WTC11 (cell line): Measurements from ENCODE around the gene NAT16. TPM values are rescaled to one million over a fixed set of nuclear protein-coding genes. Genes with fewer than 3 reads are reported as not detected.

Source experiments
- ATAC-seq: fragments of 200-7000 bp; cut with Tn5 transposase; 2 replicates; pipeline ENCODE4 v1.10.0; 2021; ENCODE audit warnings: mild to moderate bottlenecking, moderate library complexity
- CTCF ChIA-PET: fragments of 300-600 bp; sonication (Branson Sonifier 250); formaldehyde crosslinking; loops from one replicate; lab custom pipeline; 2021; ENCODE audit warnings: antibody characterized with exemption; lab: Charles Lee
- POLR2A ChIA-PET: fragments of 350-600 bp; sonication (Branson Sonifier 250); formaldehyde crosslinking; loops from one replicate; lab custom pipeline; 2021; ENCODE audit warnings: antibody characterized with exemption; lab: Charles Lee
- DNase-seq: peaks from one replicate; pipeline ENCODE4 v3.0.0; 2021; ENCODE audit warnings: low spot score
- H3K27ac Mint-ChIP-seq: 2 replicates; pipeline ENCODE4 v1.8.0; 2021; ENCODE audit warnings: mixed read lengths
- H3K27me3 Mint-ChIP-seq: 2 replicates; pipeline ENCODE4 v1.8.0; 2021; ENCODE audit warnings: low read depth, mild to moderate bottlenecking, moderate library complexity, mixed read lengths
- H3K36me3 Mint-ChIP-seq: 2 replicates; pipeline ENCODE4 v1.8.0; 2021; ENCODE audit warnings: mixed read lengths
- H3K4me1 Mint-ChIP-seq: 2 replicates; pipeline ENCODE4 v1.8.0; 2022; ENCODE audit warnings: mixed read lengths
- H3K4me3 Mint-ChIP-seq: 2 replicates; pipeline ENCODE4 v1.8.0; 2021; ENCODE audit warnings: mild to moderate bottlenecking, moderate library complexity, mixed read lengths
- H3K9me3 Mint-ChIP-seq: 2 replicates; pipeline ENCODE4 v1.8.0; 2021; ENCODE audit warnings: mixed read lengths
- CTCF ChIP-seq: fragments of 200-600 bp; IDR thresholded peaks from 2 replicates; pipeline ENCODE4 v1.8.0; 2022; ENCODE audit warnings: antibody characterized with exemption
- E2F4 ChIP-seq: sonication (generic); formaldehyde crosslinking; IDR thresholded peaks from 2 replicates; pipeline ENCODE4 v1.8.1; 2022; ENCODE audit warnings: low read depth, mild to moderate bottlenecking, moderate library complexity, missing genetic modification reagents, borderline replicate concordance
- ELF4 ChIP-seq: sonication (generic); formaldehyde crosslinking; IDR thresholded peaks from 2 replicates; pipeline ENCODE4 v1.8.1; 2022; ENCODE audit warnings: low read depth, mild to moderate bottlenecking, moderate library complexity, missing genetic modification reagents
- FOXP4 ChIP-seq: sonication (generic); formaldehyde crosslinking; IDR thresholded peaks from 2 replicates; pipeline ENCODE4 v1.8.0; 2022; ENCODE audit warnings: mild to moderate bottlenecking, missing genetic modification reagents
- MAX ChIP-seq: sonication (generic); formaldehyde crosslinking; IDR thresholded peaks from 2 replicates; pipeline ENCODE4 v1.8.0; 2022; ENCODE audit warnings: mild to moderate bottlenecking, missing genetic modification reagents
- MXD4 ChIP-seq: fragments of 250-450 bp; sonication (Bioruptor Pico); IDR thresholded peaks from 2 replicates; pipeline ENCODE4 v1.8.0; 2021; ENCODE audit warnings: mild to moderate bottlenecking, moderate library complexity, borderline replicate concordance
- MYBL2 ChIP-seq: sonication (generic); formaldehyde crosslinking; IDR thresholded peaks from 2 replicates; pipeline ENCODE4 v1.8.1; 2023; ENCODE audit warnings: mild to moderate bottlenecking, moderate library complexity, missing genetic modification reagents
- PREB ChIP-seq: sonication (generic); formaldehyde crosslinking; IDR thresholded peaks from 2 replicates; pipeline ENCODE4 v1.8.1; 2022; ENCODE audit warnings: mild to moderate bottlenecking, missing genetic modification reagents, moderate library complexity, borderline replicate concordance
- SMAD4 ChIP-seq: sonication (generic); formaldehyde crosslinking; IDR thresholded peaks from 2 replicates; pipeline ENCODE4 v1.8.0; 2022; ENCODE audit warnings: mild to moderate bottlenecking, missing genetic modification reagents
- TCF7 ChIP-seq: sonication (generic); formaldehyde crosslinking; IDR thresholded peaks from 2 replicates; pipeline ENCODE4 v1.8.0; 2022; ENCODE audit warnings: mild to moderate bottlenecking, low read depth, missing genetic modification reagents, moderate library complexity
- TEAD4 ChIP-seq: sonication (generic); formaldehyde crosslinking; IDR thresholded peaks from 2 replicates; pipeline ENCODE4 v1.8.0; 2022; ENCODE audit warnings: mild to moderate bottlenecking, missing genetic modification reagents
- ZMAT4 ChIP-seq: fragments of 250-450 bp; sonication (Bioruptor Pico); IDR thresholded peaks from 2 replicates; pipeline ENCODE4 v1.9.0; 2021; ENCODE audit warnings: mild to moderate bottlenecking
- ZNF138 ChIP-seq: sonication (generic); formaldehyde crosslinking; conservative IDR thresholded peaks from 2 replicates; pipeline ENCODE4 v1.8.1; 2022; ENCODE audit warnings: mild to moderate bottlenecking, moderate library complexity, missing genetic modification reagents
- ZNF232 ChIP-seq: sonication (generic); formaldehyde crosslinking; IDR thresholded peaks from 2 replicates; pipeline ENCODE4 v1.8.0; 2022; ENCODE audit warnings: mild to moderate bottlenecking, missing genetic modification reagents
- ZNF281 ChIP-seq: sonication (generic); formaldehyde crosslinking; IDR thresholded peaks from 2 replicates; pipeline ENCODE4 v1.8.0; 2023; ENCODE audit warnings: mild to moderate bottlenecking, missing genetic modification reagents
- ZNF317 ChIP-seq: sonication (generic); formaldehyde crosslinking; IDR thresholded peaks from 2 replicates; pipeline ENCODE4 v1.8.1; 2023; ENCODE audit warnings: low read depth, mild to moderate bottlenecking, moderate library complexity, missing genetic modification reagents, borderline replicate concordance
- ZNF425 ChIP-seq: fragments of 250-450 bp; sonication (Bioruptor Pico); conservative IDR thresholded peaks from 2 replicates; pipeline ENCODE4 v1.9.0; 2021; ENCODE audit warnings: mild to moderate bottlenecking
- ZNF532 ChIP-seq: fragments of 250-450 bp; sonication (Bioruptor Pico); IDR thresholded peaks from 2 replicates; pipeline ENCODE4 v1.9.0; 2021; ENCODE audit warnings: mild to moderate bottlenecking, borderline replicate concordance
- total RNA-seq: library from RNA; stranded (reverse); gene quantifications from 3 replicates; pipeline ENCODE4 v1.2.3, GENCODE V29; 2021

The NAT16 gene
- total RNA-seq, 1 experiment from 2014 or later = 0.39 TPM

- Mint-ChIP-seq H3K36me3 (peaks cover 2% of the 10 kb centered on the region; the same call in 1 of the 2 replicates), H3K9me3 (0 out of 2 replicates have a peak, but pooled peaks cover 3% of the 10 kb centered on the region), H3K27me3 (peaks cover 18% of the 10 kb centered on the region), H3K27ac (peak within 1 kb of the TSS; percentile 37; the same call in 1 of the 2 replicates), H3K4me3 (peak within 1 kb of the TSS; percentile 80), H3K4me1 (peaks cover 28% of the 10 kb centered on the region)
- CTCF ChIA-PET = interaction anchor here (0.5 to 3.1 kb wide), 6 partner anchors 10 to 80 kb away, joined by 3 to 27 read pairs (median 4); partner anchors contain the start of genes PLOD3 and ZNHIT1
- ATAC-seq (peak; percentile 91), DNase-seq (peak; percentile 98)
- POLR2A ChIA-PET = interaction anchor here (1.0 kb wide), 1 partner anchor 22 kb away, joined by 3 read pairs; no protein-coding TSS in a partner anchor
- no peak for TF ChIP-seq ZNF425 (CRISPR knock-in tag)
- 0 out of 2 replicates have a peak, but pooled peaks have one; percentile 87 for TF ChIP-seq ZNF281 (CRISPR knock-in tag)
- peak; percentile 99 for TF ChIP-seq MAX (CRISPR knock-in tag)
- TF ChIP-seq E2F4 (CRISPR knock-in tag) = no peak
- no peak for TF ChIP-seq ZNF317 (CRISPR knock-in tag)
- no peak for TF ChIP-seq ZMAT4 (CRISPR knock-in tag)
- no peak for TF ChIP-seq ZNF532 (CRISPR knock-in tag)
- TF ChIP-seq CTCF = no peak
- no peak for TF ChIP-seq ELF4 (CRISPR knock-in tag)
- TF ChIP-seq ZNF232 (CRISPR knock-in tag) = peak; percentile 45; the same call in 1 of the 2 replicates
- peak; percentile 65; the same call in 1 of the 2 replicates for TF ChIP-seq PREB
- TF ChIP-seq ZNF138 = 0 out of 2 replicates have a peak, but pooled peaks have one; percentile 85
- peak; percentile 90 for TF ChIP-seq MYBL2 (CRISPR knock-in tag)
- 0 out of 2 replicates have a peak, but pooled peaks have one; percentile 18 for TF ChIP-seq TCF7
- peak; percentile 85 for TF ChIP-seq FOXP4 (CRISPR knock-in tag)
- no peak for TF ChIP-seq MXD4 (CRISPR knock-in tag)
- TF ChIP-seq SMAD4 = no peak
- TF ChIP-seq TEAD4 (CRISPR knock-in tag) = peak; percentile 30; the same call in 1 of the 2 replicates
Measured at GRCh38 chr7:101153969-101154692, 26.0 kb downstream of the NAT16 start, which contains the start of gene AP1S1. Gene AP1S1 (plus strand): TSS chr7:101154476. CDS start chr7:101154515, 39 bp downstream.
